ENCODE data around the gene CXCR6.

DNA sequence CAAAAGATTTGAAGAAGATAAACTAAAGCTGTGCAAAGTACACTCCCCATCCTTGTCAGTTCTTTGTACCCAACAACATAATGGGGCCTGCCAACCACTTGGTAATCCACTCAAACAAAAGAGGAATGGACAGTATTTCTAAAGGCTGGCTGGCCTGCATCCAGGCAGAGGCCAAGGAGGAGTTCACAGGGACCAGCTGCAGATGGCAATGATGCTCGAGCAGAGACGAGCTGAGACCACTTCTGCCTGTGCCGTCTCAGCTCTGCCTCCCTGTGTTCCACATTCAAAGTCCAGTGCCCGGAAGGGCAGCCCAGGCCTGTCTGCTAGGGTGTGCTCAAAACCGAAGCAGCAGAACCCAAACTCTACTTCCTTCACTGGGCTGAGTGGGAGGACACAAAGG lies 14.3 kb downstream of the CXCR6 start:
- TF ChIP-seq, protein P1, sequence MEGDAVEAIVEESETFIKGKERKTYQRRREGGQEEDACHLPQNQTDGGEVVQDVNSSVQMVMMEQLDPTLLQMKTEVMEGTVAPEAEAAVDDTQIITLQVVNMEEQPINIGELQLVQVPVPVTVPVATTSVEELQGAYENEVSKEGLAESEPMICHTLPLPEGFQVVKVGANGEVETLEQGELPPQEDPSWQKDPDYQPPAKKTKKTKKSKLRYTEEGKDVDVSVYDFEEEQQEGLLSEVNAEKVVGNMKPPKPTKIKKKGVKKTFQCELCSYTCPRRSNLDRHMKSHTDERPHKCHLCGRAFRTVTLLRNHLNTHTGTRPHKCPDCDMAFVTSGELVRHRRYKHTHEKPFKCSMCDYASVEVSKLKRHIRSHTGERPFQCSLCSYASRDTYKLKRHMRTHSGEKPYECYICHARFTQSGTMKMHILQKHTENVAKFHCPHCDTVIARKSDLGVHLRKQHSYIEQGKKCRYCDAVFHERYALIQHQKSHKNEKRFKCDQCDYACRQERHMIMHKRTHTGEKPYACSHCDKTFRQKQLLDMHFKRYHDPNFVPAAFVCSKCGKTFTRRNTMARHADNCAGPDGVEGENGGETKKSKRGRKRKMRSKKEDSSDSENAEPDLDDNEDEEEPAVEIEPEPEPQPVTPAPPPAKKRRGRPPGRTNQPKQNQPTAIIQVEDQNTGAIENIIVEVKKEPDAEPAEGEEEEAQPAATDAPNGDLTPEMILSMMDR (IDR thresholded peaks at IDR 0.05; ENCODE audit: low read depth, low read length) = no peak
- TF ChIP-seq EZH2phosphoT487 (IDR thresholded peaks at IDR 0.05; ENCODE audit: low read depth) = no peak

Data from OCI-LY3 (cell line).